HS-5 (cell line): Measurements from ENCODE around the gene ZBTB42.

Experiments used
- DNase-seq: peaks from one replicate; pipeline ENCODE4 v3.0.0-alpha.2; 2012; ENCODE audit warnings: low read depth

Gene ZBTB42

GRCh38 chr14:104843442-104844305, 42.8 kb downstream of the ZBTB42 start:
- no peak for DNase-seq

GRCh38 chr14:104844306-104845032, 43.6 kb downstream of the ZBTB42 start:
- no peak for DNase-seq

GRCh38 chr14:104845033-104845666, 44.2 kb downstream of the ZBTB42 start:
- no peak for DNase-seq

GRCh38 chr14:104845834-104846441, 45.0 kb downstream of the ZBTB42 start:
- DNase-seq, result no peak

- no peak for DNase-seq
These were observed 51.4 kb downstream of the ZBTB42 start for GRCh38 chr14:104852280-104852663.
